GM12878 (cell line): ENCODE results near the gene ATXN7L1. TPM values are rescaled to one million over a fixed set of nuclear protein-coding genes. Genes with fewer than 3 reads are reported as not detected.

ENCODE experiments used
- BCL11A ChIP-seq: IDR thresholded peaks from 2 replicates; pipeline ENCODE4 v1.6.1; 2011; ENCODE audit warnings: low read depth, low read length
- CUX1 ChIP-seq: IDR thresholded peaks from 2 replicates; pipeline ENCODE4 v1.6.1; 2012; ENCODE audit warnings: improper control_type of control experiment, low read depth, low read length; ENCODE audit not compliant: insufficient replicate concordance
- KAT2A ChIP-seq: conservative IDR thresholded peaks from 2 replicates; pipeline ENCODE4 v1.6.1; 2011; ENCODE audit warnings: low read depth, low read length; ENCODE audit not compliant: control insufficient read depth
- MEF2A ChIP-seq: IDR thresholded peaks from 2 replicates; pipeline ENCODE4 v1.6.1; 2011; ENCODE audit warnings: low read depth, mild to moderate bottlenecking, low read length, moderate library complexity; ENCODE audit not compliant: insufficient read depth
- MEF2B ChIP-seq: fragments of 450-650 bp; IDR thresholded peaks from 2 replicates; pipeline ENCODE4 v1.6.1; 2018; ENCODE audit warnings: mild to moderate bottlenecking, moderate library complexity; ENCODE audit not compliant: partially characterized antibody, poor library complexity, severe bottlenecking
- NFIC ChIP-seq: IDR thresholded peaks from 2 replicates; pipeline ENCODE4 v1.6.1; 2012; ENCODE audit warnings: low read depth, mild to moderate bottlenecking, inconsistent platforms, low read length, moderate library complexity
- POLR2A ChIP-seq: IDR thresholded peaks from 2 replicates; pipeline ENCODE4 v1.6.1; 2011; ENCODE audit warnings: low read depth, mild to moderate bottlenecking, low read length
- YBX1 ChIP-seq: fragments of 450-650 bp; IDR thresholded peaks from 2 replicates; pipeline ENCODE4 v1.6.1; 2016; ENCODE audit warnings: antibody characterized with exemption
- ZBTB4 ChIP-seq: fragments of 450-650 bp; formaldehyde crosslinking; IDR thresholded peaks from 2 replicates; pipeline ENCODE4 v1.4.0; 2022; ENCODE audit warnings: mild to moderate bottlenecking, moderate library complexity
- ZNF384 ChIP-seq: IDR thresholded peaks from 2 replicates; pipeline ENCODE4 v1.6.1; 2012; ENCODE audit warnings: low read depth, mild to moderate bottlenecking, low read length, improper control_type of control experiment, borderline replicate concordance
- polyA plus RNA-seq, 11 experiments: library from polyadenylated mRNA; depleted of rRNA in 4 of 11; unstranded in 6 of 11; stranded (reverse) in 5 of 11; fragments of >200 nt; fragmentation: Nextera tagmentation in 4 of 11; fragmentation: Illumina TruSeq in 1 of 11; extraction: Ambion mirVana in 4 of 11; extraction: Trizol in 1 of 11; gene quantifications; 1 replicate in 1 of 11; 2 replicates in 10 of 11; pipeline versions ENCODE4 v1.2.1 to v1.2.3, GENCODE V29; 2011 to 2016; ENCODE audit warnings: inconsistent platforms in 2 of 11, missing spikeins in 2 of 11, low read depth in 1 of 11
- total RNA-seq, 4 experiments: library from RNA; depleted of rRNA in 3 of 4; stranded (reverse); fragments of >200 nt in 3 of 4; fragmentation: Illumina TruSeq in 1 of 4; extraction: Trizol in 1 of 4; gene quantifications; 2 replicates each; pipeline versions ENCODE4 v1.2.1 to v1.2.3, GENCODE V29; 2013 to 2021

ATXN7L1 gene
- total and polyA plus RNA-seq, 10 of the 15 experiments (the other 5 are each of a cell fraction or from before 2014, with no cell fraction given): 0.40 to 2.9 (median 1.2) TPM

DNA sequence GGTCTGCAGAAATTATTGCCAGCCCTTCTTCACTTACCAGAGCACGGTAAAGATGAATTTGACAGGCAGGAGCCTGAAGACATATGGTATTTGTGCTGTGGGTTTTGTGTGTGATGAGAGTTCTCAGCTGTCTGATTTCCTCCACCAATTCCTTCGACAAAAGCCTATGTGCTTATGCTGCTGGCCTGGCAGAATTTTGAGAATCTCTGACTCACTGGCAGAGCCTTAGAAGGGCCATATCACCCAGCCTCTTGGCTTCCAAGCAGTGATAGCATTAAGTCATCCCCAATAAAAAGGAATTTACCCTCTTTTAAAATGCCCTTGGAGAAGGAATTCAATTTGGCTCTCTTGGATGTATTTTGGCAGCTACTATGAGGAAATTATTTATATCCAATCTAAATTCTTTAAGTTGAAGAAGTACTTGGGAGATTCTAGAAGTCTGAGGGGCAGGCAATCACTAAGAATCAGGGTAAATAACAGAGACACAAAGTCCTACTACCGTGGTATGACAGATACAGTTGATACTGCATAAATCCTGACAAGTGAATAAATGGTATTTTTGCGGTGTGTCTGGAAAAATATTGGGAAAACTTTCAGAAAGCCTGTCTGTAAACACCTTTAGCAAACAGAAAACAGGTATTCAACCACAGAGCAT lies 226.5 kb downstream of the ATXN7L1 start (continued):
- TF ChIP-seq ZBTB4 (CRISPR knock-in tag): no peak
- no peak for TF ChIP-seq CUX1
- no peak for TF ChIP-seq MEF2A
- TF ChIP-seq NFIC: no peak
- no peak for TF ChIP-seq KAT2A
- TF ChIP-seq ZNF384: no peak
- no peak for TF ChIP-seq POLR2A
- no peak for TF ChIP-seq YBX1
- TF ChIP-seq MEF2B: no peak
- TF ChIP-seq BCL11A: no peak
